Measurements from ENCODE around the gene POGZ. TPM values are rescaled to one million over a fixed set of nuclear protein-coding genes. Genes with fewer than 3 reads are reported as not detected.

The POGZ gene
- total and polyA plus RNA-seq, 2 experiments from 2014 or later = 12.9 to 36.3 TPM

DNA sequence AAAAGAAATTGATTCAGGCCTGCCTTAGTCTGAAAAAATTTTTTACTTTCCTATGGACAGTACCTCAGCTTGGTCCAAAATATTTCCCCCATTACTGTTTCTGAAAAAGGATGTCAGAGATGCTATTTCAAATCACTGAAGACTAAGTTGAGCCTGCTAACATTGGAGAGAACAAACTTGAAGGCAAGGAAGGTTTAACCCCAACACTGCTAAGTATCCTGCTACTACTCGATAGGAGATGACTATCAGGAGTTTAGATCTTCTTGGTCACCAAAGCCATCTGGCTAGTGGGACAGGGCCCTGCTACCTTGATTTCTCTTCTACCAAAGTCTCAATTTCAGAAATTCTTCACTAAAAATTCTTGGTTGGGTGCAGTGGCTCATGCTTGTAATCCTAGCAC is 22.7 kb upstream of the POGZ start:
- no peak overlapping the region for H3K27ac ChIP-seq
- no peak overlapping the region for H3K4me2 ChIP-seq
- no peaks in the 10 kb centered on the region for H3K27me3 ChIP-seq
- H3K9me3 ChIP-seq (ENCODE audit: low read depth) = no peaks in the 10 kb centered on the region
- TF ChIP-seq, protein P1, sequence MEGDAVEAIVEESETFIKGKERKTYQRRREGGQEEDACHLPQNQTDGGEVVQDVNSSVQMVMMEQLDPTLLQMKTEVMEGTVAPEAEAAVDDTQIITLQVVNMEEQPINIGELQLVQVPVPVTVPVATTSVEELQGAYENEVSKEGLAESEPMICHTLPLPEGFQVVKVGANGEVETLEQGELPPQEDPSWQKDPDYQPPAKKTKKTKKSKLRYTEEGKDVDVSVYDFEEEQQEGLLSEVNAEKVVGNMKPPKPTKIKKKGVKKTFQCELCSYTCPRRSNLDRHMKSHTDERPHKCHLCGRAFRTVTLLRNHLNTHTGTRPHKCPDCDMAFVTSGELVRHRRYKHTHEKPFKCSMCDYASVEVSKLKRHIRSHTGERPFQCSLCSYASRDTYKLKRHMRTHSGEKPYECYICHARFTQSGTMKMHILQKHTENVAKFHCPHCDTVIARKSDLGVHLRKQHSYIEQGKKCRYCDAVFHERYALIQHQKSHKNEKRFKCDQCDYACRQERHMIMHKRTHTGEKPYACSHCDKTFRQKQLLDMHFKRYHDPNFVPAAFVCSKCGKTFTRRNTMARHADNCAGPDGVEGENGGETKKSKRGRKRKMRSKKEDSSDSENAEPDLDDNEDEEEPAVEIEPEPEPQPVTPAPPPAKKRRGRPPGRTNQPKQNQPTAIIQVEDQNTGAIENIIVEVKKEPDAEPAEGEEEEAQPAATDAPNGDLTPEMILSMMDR (IDR thresholded peaks at IDR 0.05; ENCODE audit: poor library complexity) = no peak
- TF ChIP-seq EZH2phosphoT487 (IDR thresholded peaks at IDR 0.05; ENCODE audit: low read depth, severe bottlenecking, unreplicated experiment) (no peak), EZH2 (IDR thresholded peaks at IDR 0.05; ENCODE audit: borderline replicate concordance) (no peak)
- no peak overlapping the region for H2AFZ ChIP-seq
- WGBS (ENCODE audit: low lambda C conversion rate, missing lambda C conversion rate) = 97% methylated on average over 1 of the region's 1 CpG
- no peak overlapping the region for H3K4me3 ChIP-seq
- H3K79me2 ChIP-seq = no peaks in the 10 kb centered on the region
- no peaks in the 10 kb centered on the region for H3K36me3 ChIP-seq (replicated peaks; ENCODE audit: insufficient read depth, low read depth)
- H4K20me1 ChIP-seq (ENCODE audit: insufficient read depth, poor library complexity, severe bottlenecking) = no peaks in the 10 kb centered on the region
- no peak for DNase-seq (ENCODE audit: low spot score)
- H3K9me2 ChIP-seq (replicated peaks; ENCODE audit: insufficient read depth) = no peaks in the 10 kb centered on the region
- peaks cover 7% of the 10 kb centered on the region for H3K4me1 ChIP-seq (ENCODE audit: insufficient read depth)

DNA sequence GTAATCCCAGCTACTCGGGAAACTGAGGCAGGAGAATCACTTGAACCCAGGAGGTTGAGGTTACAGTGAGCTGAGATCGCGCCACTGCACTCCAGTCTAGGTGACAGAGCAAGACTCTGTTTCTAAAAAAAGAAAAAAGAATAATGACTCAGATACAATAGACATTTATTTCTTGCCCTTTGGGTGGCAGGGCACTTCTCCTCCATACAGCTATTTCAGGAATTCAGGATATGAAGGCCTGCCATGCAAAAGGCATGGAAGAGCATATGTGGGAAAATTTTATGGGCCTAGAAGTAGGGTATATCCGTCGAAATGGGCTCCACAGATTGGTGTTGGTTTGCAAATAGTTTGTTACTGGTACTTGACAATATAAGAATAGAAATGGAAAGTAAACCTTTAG is 20.2 kb upstream of the POGZ start:
- Histone ChIP-seq H3K79me2 (no peaks in the 10 kb centered on the region), H3K4me3 (no peak overlapping the region), H3K9me3 (ENCODE audit: low read depth) (no peaks in the 10 kb centered on the region), H4K20me1 (ENCODE audit: insufficient read depth, poor library complexity, severe bottlenecking) (no peaks in the 10 kb centered on the region), H3K4me2 (no peak overlapping the region), H3K9me2 (replicated peaks; ENCODE audit: insufficient read depth) (no peaks in the 10 kb centered on the region), H3K36me3 (replicated peaks; ENCODE audit: insufficient read depth, low read depth) (no peaks in the 10 kb centered on the region), H3K27me3 (no peaks in the 10 kb centered on the region), H3K4me1 (ENCODE audit: insufficient read depth) (peaks cover 7% of the 10 kb centered on the region), H2AFZ (no peak overlapping the region), H3K27ac (no peak overlapping the region)
- no peak for DNase-seq (ENCODE audit: low spot score)
- TF ChIP-seq EZH2phosphoT487 (IDR thresholded peaks at IDR 0.05; ENCODE audit: low read depth, severe bottlenecking, unreplicated experiment) (no peak), EZH2 (IDR thresholded peaks at IDR 0.05; ENCODE audit: borderline replicate concordance) (no peak)
- TF ChIP-seq, protein P1 (IDR thresholded peaks at IDR 0.05; ENCODE audit: poor library complexity) = no peak
- WGBS (ENCODE audit: low lambda C conversion rate, missing lambda C conversion rate) = 85% methylated on average over 5 of the region's 5 CpGs

DNA sequence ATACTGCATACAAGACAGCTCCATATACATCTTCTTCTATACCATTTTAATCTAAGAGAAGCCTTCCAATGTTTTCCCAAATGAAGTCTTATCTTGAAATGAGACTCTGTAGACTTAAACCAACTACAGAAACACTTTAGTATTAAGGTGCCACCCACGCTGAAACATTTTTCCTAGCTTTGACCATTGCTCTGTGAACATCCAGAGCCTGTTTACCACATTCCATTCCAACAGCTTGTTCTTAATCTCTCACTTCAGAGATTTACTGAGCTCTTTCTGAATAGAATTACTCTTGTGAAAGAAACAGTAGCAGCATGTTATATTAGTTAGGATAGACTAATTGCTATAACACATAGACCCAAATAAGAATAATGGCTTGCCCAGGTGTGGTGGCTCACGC is 19.6 kb upstream of the POGZ start:
- Histone ChIP-seq H2AFZ (no peak overlapping the region), H3K9me3 (ENCODE audit: low read depth) (no peaks in the 10 kb centered on the region), H3K4me1 (ENCODE audit: insufficient read depth) (peaks cover 7% of the 10 kb centered on the region), H3K27ac (peak overlapping the region; percentile 32), H3K4me3 (no peak overlapping the region), H4K20me1 (ENCODE audit: insufficient read depth, poor library complexity, severe bottlenecking) (no peaks in the 10 kb centered on the region), H3K27me3 (no peaks in the 10 kb centered on the region), H3K79me2 (no peaks in the 10 kb centered on the region), H3K9me2 (replicated peaks; ENCODE audit: insufficient read depth) (no peaks in the 10 kb centered on the region), H3K36me3 (replicated peaks; ENCODE audit: insufficient read depth, low read depth) (no peaks in the 10 kb centered on the region), H3K4me2 (no peak overlapping the region)
- 65% methylated on average over 2 of the region's 2 CpGs for WGBS (ENCODE audit: low lambda C conversion rate, missing lambda C conversion rate)
- DNase-seq (ENCODE audit: low spot score) = no peak
- TF ChIP-seq EZH2phosphoT487 (IDR thresholded peaks at IDR 0.05; ENCODE audit: low read depth, severe bottlenecking, unreplicated experiment) (no peak), EZH2 (IDR thresholded peaks at IDR 0.05; ENCODE audit: borderline replicate concordance) (no peak)
- TF ChIP-seq, protein P1 (IDR thresholded peaks at IDR 0.05; ENCODE audit: poor library complexity) = no peak

Measured in hepatocyte (in vitro differentiated cells).